ENCODE results near the gene SSBP2. TPM values are rescaled to one million over a fixed set of nuclear protein-coding genes. Genes with fewer than 3 reads are reported as not detected.

The SSBP2 gene
- total and polyA plus RNA-seq, 4 donors, result 17.2 to 99.9 (median 27.3) TPM

DNA sequence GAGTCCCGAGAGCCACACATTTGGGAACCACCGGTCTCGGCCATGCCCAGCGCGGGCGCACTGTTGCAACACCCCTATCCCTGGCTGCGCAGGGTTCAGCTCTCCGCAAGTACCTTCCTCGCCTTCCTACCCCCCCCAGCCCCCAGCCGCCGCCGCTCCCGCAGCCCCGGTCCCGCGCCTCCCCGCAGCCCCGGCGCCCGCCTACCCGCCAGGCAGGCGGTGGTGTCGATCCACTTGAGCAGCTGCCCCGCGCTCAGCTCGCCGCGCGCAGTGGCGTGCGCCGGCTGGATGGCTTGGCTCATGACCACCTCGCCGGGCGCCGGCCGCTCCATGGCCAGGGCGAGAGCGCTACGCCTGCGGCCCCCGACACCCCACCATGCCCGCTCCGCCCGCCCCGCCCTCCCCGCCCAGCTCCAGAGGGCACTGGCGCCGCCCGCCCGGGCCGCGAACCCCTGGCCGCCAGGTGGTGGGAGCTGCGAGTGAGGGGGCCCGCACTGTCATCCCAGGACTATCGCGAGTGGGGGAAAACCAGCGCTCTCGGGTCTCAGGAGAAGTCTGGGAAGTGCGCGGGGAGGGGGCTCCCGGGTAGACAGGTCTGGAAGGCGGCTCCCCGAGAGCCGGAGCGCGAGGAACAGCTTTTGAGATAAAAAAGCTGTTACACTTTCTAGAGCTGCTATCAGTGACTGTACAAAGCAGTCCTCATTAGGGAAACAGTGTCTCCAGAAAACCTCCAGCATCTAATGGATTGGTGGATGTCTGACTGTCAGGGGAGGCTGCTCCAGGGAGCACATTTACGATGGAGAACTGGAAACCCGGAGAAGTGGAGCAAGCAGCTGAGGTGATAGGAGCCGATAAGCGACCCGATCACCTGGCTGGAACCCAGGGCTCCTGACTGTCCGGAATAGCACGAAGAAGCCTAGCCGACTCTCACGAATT, 356.8 kb downstream of the SSBP2 start, which contains the start of gene ACOT12:
Gene ACOT12 (minus strand): TSS at position 352 of the 936 bp plus-strand sequence. CDS start 20 bp downstream, at position 332.
- H3K4me1 ChIP-seq (ENCODE audit: control insufficient read depth in 5 of 5, insufficient read depth in 5 of 5, low read length in 5 of 5), result peaks cover 0 to 9% (median 5%) of the 10 kb centered on the region in 5 donors
- H3K4me3 ChIP-seq, result no peak within 1 kb of the TSS
- no peak within 1 kb of the TSS for H3K9ac ChIP-seq (ENCODE audit: insufficient read depth in 1 of 2, low read length in 2 of 2)
- H3K36me3 ChIP-seq (ENCODE audit: control insufficient read depth in 4 of 4, insufficient read depth in 4 of 4, low read length in 4 of 4), result no peaks in the 10 kb centered on the region
- peaks cover 0 to 3% (median 1%) of the 10 kb centered on the region in 4 donors for H3K9me3 ChIP-seq (ENCODE audit: control insufficient read depth in 4 of 4, insufficient read depth in 3 of 4, low read length in 3 of 4)
- ATAC-seq (ENCODE audit: insufficient read depth, low FRiP score) (no peak), DNase-seq (peak; percentile 54 to 65 (median 64))
- 5 to 6% methylated on average over 71 to 77 of the region's 77 CpGs for WGBS, 2 donors
- TF ChIP-seq, protein P1, sequence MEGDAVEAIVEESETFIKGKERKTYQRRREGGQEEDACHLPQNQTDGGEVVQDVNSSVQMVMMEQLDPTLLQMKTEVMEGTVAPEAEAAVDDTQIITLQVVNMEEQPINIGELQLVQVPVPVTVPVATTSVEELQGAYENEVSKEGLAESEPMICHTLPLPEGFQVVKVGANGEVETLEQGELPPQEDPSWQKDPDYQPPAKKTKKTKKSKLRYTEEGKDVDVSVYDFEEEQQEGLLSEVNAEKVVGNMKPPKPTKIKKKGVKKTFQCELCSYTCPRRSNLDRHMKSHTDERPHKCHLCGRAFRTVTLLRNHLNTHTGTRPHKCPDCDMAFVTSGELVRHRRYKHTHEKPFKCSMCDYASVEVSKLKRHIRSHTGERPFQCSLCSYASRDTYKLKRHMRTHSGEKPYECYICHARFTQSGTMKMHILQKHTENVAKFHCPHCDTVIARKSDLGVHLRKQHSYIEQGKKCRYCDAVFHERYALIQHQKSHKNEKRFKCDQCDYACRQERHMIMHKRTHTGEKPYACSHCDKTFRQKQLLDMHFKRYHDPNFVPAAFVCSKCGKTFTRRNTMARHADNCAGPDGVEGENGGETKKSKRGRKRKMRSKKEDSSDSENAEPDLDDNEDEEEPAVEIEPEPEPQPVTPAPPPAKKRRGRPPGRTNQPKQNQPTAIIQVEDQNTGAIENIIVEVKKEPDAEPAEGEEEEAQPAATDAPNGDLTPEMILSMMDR (IDR thresholded peaks at IDR 0.05; ENCODE audit: control extremely low read depth, extremely low read depth), result no peak
- no peak within 1 kb of the TSS for H3K27ac ChIP-seq (ENCODE audit: low read depth in 1 of 2, low read length in 1 of 2)
- H3K27me3 ChIP-seq (ENCODE audit: control insufficient read depth in 3 of 3, insufficient read depth in 3 of 3, low read length in 2 of 3), result peaks cover 0 to 2% (median 0%) of the 10 kb centered on the region in 3 donors

DNA sequence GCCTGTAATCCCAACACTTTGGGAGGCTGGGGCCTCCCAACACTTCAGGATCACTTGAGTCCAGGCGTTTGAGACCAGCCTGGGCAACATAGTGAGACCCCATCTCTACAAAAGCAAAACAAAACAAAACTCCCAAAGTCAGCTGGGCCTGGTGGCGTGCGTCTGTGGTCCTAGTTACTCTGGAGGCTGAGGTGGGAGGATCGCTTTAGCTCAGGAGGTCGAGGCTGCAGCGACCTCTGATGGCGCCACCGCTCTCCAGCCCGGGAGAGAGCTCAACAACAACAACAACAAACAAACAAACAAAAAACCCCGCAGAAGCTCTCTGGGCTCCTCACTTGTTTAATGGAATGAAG, 357.5 kb downstream of the SSBP2 start:
- Histone ChIP-seq H3K4me1 (ENCODE audit: control insufficient read depth in 5 of 5, insufficient read depth in 5 of 5, low read length in 5 of 5) (peaks cover 0 to 9% (median 3%) of the 10 kb centered on the region in 5 donors), H3K4me3 (no peak overlapping the region), H3K27me3 (ENCODE audit: control insufficient read depth in 3 of 3, insufficient read depth in 3 of 3, low read length in 2 of 3) (peaks cover 0 to 2% (median 0%) of the 10 kb centered on the region in 3 donors), H3K27ac (ENCODE audit: low read depth in 1 of 2, low read length in 1 of 2) (no peak overlapping the region), H3K36me3 (ENCODE audit: control insufficient read depth in 4 of 4, insufficient read depth in 4 of 4, low read length in 4 of 4) (no peaks in the 10 kb centered on the region), H3K9me3 (ENCODE audit: control insufficient read depth in 4 of 4, insufficient read depth in 3 of 4, low read length in 3 of 4) (peaks cover 0 to 3% (median 1%) of the 10 kb centered on the region in 4 donors), H3K9ac (ENCODE audit: insufficient read depth in 1 of 2, low read length in 2 of 2) (no peak overlapping the region)
- no peak for ATAC-seq (ENCODE audit: insufficient read depth, low FRiP score)
- 27 to 33% methylated on average over 10 of the region's 10 CpGs for WGBS, 2 donors
- DNase-seq, result no peak
- TF ChIP-seq, protein P1 (IDR thresholded peaks at IDR 0.05; ENCODE audit: control extremely low read depth, extremely low read depth), result no peak

DNA sequence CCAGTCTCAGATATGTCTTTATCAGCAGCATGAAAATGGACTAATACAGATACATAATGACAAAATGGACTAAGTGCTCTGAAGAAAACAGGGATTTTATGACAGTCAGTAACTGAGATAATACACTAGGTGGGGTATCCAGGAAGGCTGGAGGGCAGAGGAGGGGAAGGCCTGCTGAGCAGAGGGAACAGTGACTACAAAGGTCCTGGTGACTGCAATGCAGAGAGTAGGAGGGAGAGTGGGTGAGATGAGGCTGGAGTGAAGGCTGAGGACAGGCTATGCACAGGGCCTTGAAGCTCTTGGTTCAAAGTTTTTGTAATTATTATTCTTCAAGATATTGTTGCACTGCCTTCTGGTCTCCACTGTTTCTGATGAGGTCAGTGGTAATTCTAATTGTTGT, 361.9 kb downstream of the SSBP2 start:
- Histone ChIP-seq H3K27me3 (ENCODE audit: control insufficient read depth in 3 of 3, insufficient read depth in 3 of 3, low read length in 2 of 3) (no peaks in the 10 kb centered on the region), H3K4me3 (no peak overlapping the region), H3K9ac (ENCODE audit: insufficient read depth in 1 of 2, low read length in 2 of 2) (no peak overlapping the region), H3K27ac (ENCODE audit: low read depth in 1 of 2, low read length in 1 of 2) (no peak overlapping the region), H3K36me3 (ENCODE audit: control insufficient read depth in 4 of 4, insufficient read depth in 4 of 4, low read length in 4 of 4) (no peaks in the 10 kb centered on the region), H3K4me1 (ENCODE audit: control insufficient read depth in 5 of 5, insufficient read depth in 5 of 5, low read length in 5 of 5) (peaks cover 0 to 4% (median 1%) of the 10 kb centered on the region in 5 donors), H3K9me3 (ENCODE audit: control insufficient read depth in 4 of 4, insufficient read depth in 3 of 4, low read length in 3 of 4) (no peaks in the 10 kb centered on the region)
- TF ChIP-seq, protein P1 (IDR thresholded peaks at IDR 0.05; ENCODE audit: control extremely low read depth, extremely low read depth), result no peak
- ATAC-seq (ENCODE audit: insufficient read depth, low FRiP score), result no peak
- no peak for DNase-seq

Measured in lung (tissue), 12 donors.